Activated T-cell treated with anti-CD3 and anti-CD28 coated beads, Interleukin-2, amount 50 U/mL, for 48 hours (primary cell): ENCODE measurements around the gene PPP2R2C.

Experiments used
- DNase-seq, 2 experiments: peaks; one replicate each; pipeline ENCODE4 v3.0.0-alpha.2; 2020

PPP2R2C gene

GRCh38 chr4:6375620-6376295, 96.7 kb downstream of the PPP2R2C start:
- no peak for DNase-seq

- no peak for DNase-seq
Observed at GRCh38 chr4:6374575-6374974, 97.8 kb downstream of the PPP2R2C start.

- no peak for DNase-seq
Observed at GRCh38 chr4:6373541-6374410, 98.6 kb downstream of the PPP2R2C start.

- DNase-seq = peak; percentile 36 to 38
Observed at GRCh38 chr4:6372649-6373525, 99.5 kb downstream of the PPP2R2C start.

- no peak for DNase-seq
Observed at GRCh38 chr4:6371812-6372211, 100.6 kb downstream of the PPP2R2C start.

- no peak for DNase-seq
Observed at GRCh38 chr4:6371271-6371670, 101.1 kb downstream of the PPP2R2C start.

GRCh38 chr4:6369924-6370645, 102.3 kb downstream of the PPP2R2C start:
- DNase-seq = no peak

GRCh38 chr4:6369511-6369910, 102.9 kb downstream of the PPP2R2C start:
- no peak for DNase-seq

GRCh38 chr4:6369035-6369434, 103.4 kb downstream of the PPP2R2C start:
- no peak for DNase-seq

- DNase-seq = no peak
Observed at GRCh38 chr4:6368601-6369000, 103.8 kb downstream of the PPP2R2C start.

- no peak for DNase-seq
Observed at GRCh38 chr4:6368096-6368495, 104.3 kb downstream of the PPP2R2C start.

GRCh38 chr4:6367371-6367851, 105.0 kb downstream of the PPP2R2C start:
- no peak for DNase-seq

GRCh38 chr4:6366581-6366980, 105.8 kb downstream of the PPP2R2C start:
- DNase-seq = no peak

GRCh38 chr4:6365545-6366086, 106.8 kb downstream of the PPP2R2C start:
- DNase-seq = no peak

GRCh38 chr4:6364581-6364980, 107.8 kb downstream of the PPP2R2C start:
- DNase-seq = no peak

- DNase-seq = no peak
Observed at GRCh38 chr4:6364146-6364545, 108.3 kb downstream of the PPP2R2C start.

GRCh38 chr4:6362896-6363295, 109.5 kb downstream of the PPP2R2C start:
- DNase-seq = peak; percentile 26 to 31

GRCh38 chr4:6362243-6362885, 110.0 kb downstream of the PPP2R2C start:
- no peak for DNase-seq

GRCh38 chr4:6361076-6361784, 111.2 kb downstream of the PPP2R2C start:
- no peak for DNase-seq

GRCh38 chr4:6360385-6360784, 112.0 kb downstream of the PPP2R2C start:
- DNase-seq = no peak
